Neural cell (in vitro differentiated cells): ENCODE results near the gene ATP5PO. TPM values are rescaled to one million over a fixed set of nuclear protein-coding genes. Genes with fewer than 3 reads are reported as not detected.

Experiments
- H2AFZ ChIP-seq: fragments of 200-600, 300-800 bp; sonication (generic), shearing (Covaris generic); 2 replicates; pipeline ENCODE4 v1.6.0; 2014; ENCODE audit warnings: low read depth, mild to moderate bottlenecking, antibody characterized with exemption, low read length, moderate library complexity
- H3F3A ChIP-seq: fragments of 200-600 bp; shearing (Covaris generic); 2 replicates; pipeline ENCODE4 v1.6.1; 2016; ENCODE audit warnings: mild to moderate bottlenecking, moderate library complexity, mixed read lengths, antibody characterized with exemption, low read length; ENCODE audit not compliant: insufficient read depth, poor library complexity, severe bottlenecking
- H3K27ac ChIP-seq: fragments of 200-600, 300-800 bp; sonication (generic), shearing (Covaris generic); 2 replicates; pipeline ENCODE4 v1.5.1; 2014; ENCODE audit warnings: mild to moderate bottlenecking, low read length, moderate library complexity
- H3K27me3 ChIP-seq: fragments of 300-800, 200-600 bp; sonication (generic), shearing (Covaris generic); 2 replicates; pipeline ENCODE4 v1.6.0; 2014; ENCODE audit warnings: mild to moderate bottlenecking, low read depth, low read length, moderate library complexity; ENCODE audit not compliant: insufficient read depth
- H3K36me3 ChIP-seq: fragments of 300-800, 200-600 bp; sonication (generic), shearing (Covaris generic); 2 replicates; pipeline ENCODE4 v1.5.1; 2014; ENCODE audit warnings: mild to moderate bottlenecking, antibody characterized with exemption, low read length, moderate library complexity; ENCODE audit not compliant: insufficient read depth
- H3K4me2 ChIP-seq: fragments of 300-800, 200-600 bp; sonication (generic), shearing (Covaris generic); 2 replicates; pipeline ENCODE4 v1.6.0; 2014; ENCODE audit warnings: mild to moderate bottlenecking, low read length
- H3K4me3 ChIP-seq: fragments of 300-800, 200-600 bp; sonication (generic), shearing (Covaris generic); 2 replicates; pipeline ENCODE4 v1.5.1; 2014; ENCODE audit warnings: mild to moderate bottlenecking, low read length, moderate library complexity
- H3K79me2 ChIP-seq: fragments of 200-600 bp; shearing (Covaris generic); replicated peaks from 2 replicates; pipeline ENCODE4 v1.6.0; 2014; ENCODE audit warnings: mild to moderate bottlenecking, low read length, moderate library complexity; ENCODE audit not compliant: insufficient read depth
- H3K9ac ChIP-seq: fragments of 300-800, 200-600 bp; sonication (generic), shearing (Covaris generic); 2 replicates; pipeline ENCODE4 v1.6.1; 2016; ENCODE audit warnings: mild to moderate bottlenecking, low read length, mixed read lengths
- H3K9me2 ChIP-seq: fragments of 200-600 bp; shearing (Covaris generic); 2 replicates; pipeline ENCODE4 v1.6.1; 2016; ENCODE audit warnings: mild to moderate bottlenecking, low read length, mixed read lengths; ENCODE audit not compliant: insufficient read depth
- H3K9me3 ChIP-seq: fragments of 200-600, 300-800 bp; sonication (generic), shearing (Covaris generic); 2 replicates; pipeline ENCODE4 v1.6.1; 2016; ENCODE audit warnings: mild to moderate bottlenecking, mixed run types, low read length, moderate library complexity, mixed read lengths
- H4K20me1 ChIP-seq: fragments of 200-600 bp; shearing (Covaris generic); 2 replicates; pipeline ENCODE4 v1.6.1; 2016; ENCODE audit warnings: mild to moderate bottlenecking, mixed run types; ENCODE audit not compliant: insufficient read depth
- CTCF ChIP-seq: fragments of 450-650 bp; IDR thresholded peaks from 2 replicates; pipeline ENCODE4 v1.5.1; 2014; ENCODE audit warnings: antibody characterized with exemption, mild to moderate bottlenecking, moderate library complexity; ENCODE audit not compliant: poor library complexity, severe bottlenecking
- EP300 ChIP-seq: fragments of 450-650 bp; conservative IDR thresholded peaks from 2 replicates; pipeline ENCODE4 v1.6.1; 2014; ENCODE audit warnings: antibody characterized with exemption, mild to moderate bottlenecking, moderate library complexity; ENCODE audit not compliant: poor library complexity, severe bottlenecking
- EZH2 ChIP-seq: fragments of 200-600, 300-800 bp; shearing (Covaris generic), sonication (generic); IDR thresholded peaks from 2 replicates; pipeline ENCODE4 v1.6.1; 2014; ENCODE audit warnings: antibody characterized with exemption, low read length, borderline replicate concordance, mild to moderate bottlenecking; ENCODE audit not compliant: insufficient read depth, poor library complexity, severe bottlenecking
- MXI1 ChIP-seq: fragments of 450-650 bp; conservative IDR thresholded peaks from 2 replicates; pipeline ENCODE4 v1.6.1; 2014; ENCODE audit warnings: antibody characterized with exemption, mild to moderate bottlenecking; ENCODE audit not compliant: poor library complexity, severe bottlenecking
- POLR2AphosphoS5 ChIP-seq: IDR thresholded peaks from 2 replicates; pipeline ENCODE4 v1.6.1; 2012
- RAD21 ChIP-seq: fragments of 450-650 bp; conservative IDR thresholded peaks from 2 replicates; pipeline ENCODE4 v1.6.1; 2014; ENCODE audit warnings: antibody characterized with exemption, mild to moderate bottlenecking, moderate library complexity
- REST ChIP-seq: IDR thresholded peaks from 2 replicates; pipeline ENCODE4 v1.6.1; 2012; ENCODE audit warnings: borderline replicate concordance
- SMC3 ChIP-seq: fragments of 450-650 bp; conservative IDR thresholded peaks from 2 replicates; pipeline ENCODE4 v1.6.1; 2014; ENCODE audit warnings: antibody characterized with exemption, mild to moderate bottlenecking, moderate library complexity; ENCODE audit not compliant: poor library complexity
- TAF1 ChIP-seq: IDR thresholded peaks from 2 replicates; pipeline ENCODE4 v1.6.1; 2012; ENCODE audit warnings: low read depth
- polyA plus RNA-seq: library from polyadenylated mRNA; depleted of rRNA; stranded (reverse); fragments of >200 nt; gene quantifications from 2 replicates; pipeline ENCODE4 v1.2.3, GENCODE V29; 2014

ATP5PO gene
- polyA plus RNA-seq, 1 donor from 2014 or later: 439 TPM

- no peak for TF ChIP-seq MXI1
- no peak for TF ChIP-seq CTCF
- TF ChIP-seq REST: no peak
- no peak for TF ChIP-seq EP300
- no peak for TF ChIP-seq EZH2
- TF ChIP-seq SMC3: no peak
- TF ChIP-seq POLR2AphosphoS5: no peak
- TF ChIP-seq TAF1: no peak
- TF ChIP-seq RAD21: no peak
- Histone ChIP-seq H3K27ac (no peak overlapping the region), H3K27me3 (no peaks in the 10 kb centered on the region), H2AFZ (no peak overlapping the region), H3K4me2 (no peak overlapping the region), H3F3A (no peaks in the 10 kb centered on the region), H4K20me1 (no peaks in the 10 kb centered on the region), H3K9me3 (no peaks in the 10 kb centered on the region), H3K4me3 (no peak overlapping the region), H3K9me2 (no peaks in the 10 kb centered on the region), H3K79me2 (no peaks in the 10 kb centered on the region), H3K9ac (no peak overlapping the region), H3K36me3 (peaks cover 5% of the 10 kb centered on the region)
These were observed 55.2 kb downstream of the ATP5PO start for GRCh38 chr21:33860332-33860879.

- TF ChIP-seq CTCF (no peak), REST (no peak), POLR2AphosphoS5 (no peak), TAF1 (no peak), MXI1 (no peak)
- H3K27me3 ChIP-seq: no peaks in the 10 kb centered on the region
- peaks cover 5% of the 10 kb centered on the region for H3K36me3 ChIP-seq
- H3K4me2 ChIP-seq: no peak overlapping the region
- no peak overlapping the region for H2AFZ ChIP-seq
- no peak overlapping the region for H3K9ac ChIP-seq
- no peaks in the 10 kb centered on the region for H3K79me2 ChIP-seq
- H4K20me1 ChIP-seq: no peaks in the 10 kb centered on the region
- no peak overlapping the region for H3K4me3 ChIP-seq
- H3K9me3 ChIP-seq: no peaks in the 10 kb centered on the region
- H3K27ac ChIP-seq: no peak overlapping the region
- no peaks in the 10 kb centered on the region for H3K9me2 ChIP-seq
- H3F3A ChIP-seq: no peaks in the 10 kb centered on the region
These were observed 56.1 kb downstream of the ATP5PO start for GRCh38 chr21:33859373-33860102.
